Measurements from ENCODE around the gene PRLHR.

The PRLHR gene

GRCh38 chr10:118569882-118570252 lies 25.6 kb downstream of the PRLHR start:
- TF ChIP-seq SPI1 (IDR thresholded peaks at IDR 0.05; ENCODE audit: borderline replicate concordance, low read depth), result no peak
- TF ChIP-seq, protein P1, sequence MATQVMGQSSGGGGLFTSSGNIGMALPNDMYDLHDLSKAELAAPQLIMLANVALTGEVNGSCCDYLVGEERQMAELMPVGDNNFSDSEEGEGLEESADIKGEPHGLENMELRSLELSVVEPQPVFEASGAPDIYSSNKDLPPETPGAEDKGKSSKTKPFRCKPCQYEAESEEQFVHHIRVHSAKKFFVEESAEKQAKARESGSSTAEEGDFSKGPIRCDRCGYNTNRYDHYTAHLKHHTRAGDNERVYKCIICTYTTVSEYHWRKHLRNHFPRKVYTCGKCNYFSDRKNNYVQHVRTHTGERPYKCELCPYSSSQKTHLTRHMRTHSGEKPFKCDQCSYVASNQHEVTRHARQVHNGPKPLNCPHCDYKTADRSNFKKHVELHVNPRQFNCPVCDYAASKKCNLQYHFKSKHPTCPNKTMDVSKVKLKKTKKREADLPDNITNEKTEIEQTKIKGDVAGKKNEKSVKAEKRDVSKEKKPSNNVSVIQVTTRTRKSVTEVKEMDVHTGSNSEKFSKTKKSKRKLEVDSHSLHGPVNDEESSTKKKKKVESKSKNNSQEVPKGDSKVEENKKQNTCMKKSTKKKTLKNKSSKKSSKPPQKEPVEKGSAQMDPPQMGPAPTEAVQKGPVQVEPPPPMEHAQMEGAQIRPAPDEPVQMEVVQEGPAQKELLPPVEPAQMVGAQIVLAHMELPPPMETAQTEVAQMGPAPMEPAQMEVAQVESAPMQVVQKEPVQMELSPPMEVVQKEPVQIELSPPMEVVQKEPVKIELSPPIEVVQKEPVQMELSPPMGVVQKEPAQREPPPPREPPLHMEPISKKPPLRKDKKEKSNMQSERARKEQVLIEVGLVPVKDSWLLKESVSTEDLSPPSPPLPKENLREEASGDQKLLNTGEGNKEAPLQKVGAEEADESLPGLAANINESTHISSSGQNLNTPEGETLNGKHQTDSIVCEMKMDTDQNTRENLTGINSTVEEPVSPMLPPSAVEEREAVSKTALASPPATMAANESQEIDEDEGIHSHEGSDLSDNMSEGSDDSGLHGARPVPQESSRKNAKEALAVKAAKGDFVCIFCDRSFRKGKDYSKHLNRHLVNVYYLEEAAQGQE (IDR thresholded peaks at IDR 0.05; ENCODE audit: insufficient replicate concordance, low read depth), result no peak
- TF ChIP-seq POLR2AphosphoS5 (IDR thresholded peaks at IDR 0.05; ENCODE audit: low read depth), result no peak
- no peak for TF ChIP-seq CTCF (IDR thresholded peaks at IDR 0.05; ENCODE audit: insufficient read depth, low read length)
- TF ChIP-seq GABPA (IDR thresholded peaks at IDR 0.05; ENCODE audit: low read depth), result no peak
- H3K4me3 ChIP-seq (replicated peaks; ENCODE audit: insufficient read depth, low read length), result no peak overlapping the region
- H3K27me3 ChIP-seq (ENCODE audit: insufficient read depth, poor library complexity, severe bottlenecking), result no peaks in the 10 kb centered on the region
- H3K27ac ChIP-seq (replicated peaks), result no peak overlapping the region
- no peak for DNase-seq (ENCODE audit: low read depth in 1 of 2, low spot score in 1 of 2)

- no peak for DNase-seq (ENCODE audit: low read depth in 1 of 2, low spot score in 1 of 2)
- Histone ChIP-seq H3K27me3 (ENCODE audit: insufficient read depth, poor library complexity, severe bottlenecking) (no peaks in the 10 kb centered on the region), H3K27ac (replicated peaks) (no peak overlapping the region), H3K4me3 (replicated peaks; ENCODE audit: insufficient read depth, low read length) (no peak overlapping the region)
- TF ChIP-seq CTCF (IDR thresholded peaks at IDR 0.05; ENCODE audit: insufficient read depth, low read length), result no peak
- TF ChIP-seq, protein P1 (IDR thresholded peaks at IDR 0.05; ENCODE audit: insufficient replicate concordance, low read depth), result peak; percentile 46
These were observed 26.1 kb downstream of the PRLHR start for GRCh38 chr10:118569241-118569881.

GRCh38 chr10:118568327-118568848 lies 27.1 kb downstream of the PRLHR start:
- Histone ChIP-seq H3K27ac (replicated peaks) (no peak overlapping the region), H3K27me3 (ENCODE audit: insufficient read depth, poor library complexity, severe bottlenecking) (no peaks in the 10 kb centered on the region), H3K4me3 (replicated peaks; ENCODE audit: insufficient read depth, low read length) (no peak overlapping the region)
- peak in 1 of 2 experiments; percentile 49 for DNase-seq (ENCODE audit: low read depth in 1 of 2, low spot score in 1 of 2)
- no peak for TF ChIP-seq CTCF (IDR thresholded peaks at IDR 0.05; ENCODE audit: insufficient read depth, low read length)
- TF ChIP-seq GABPA (IDR thresholded peaks at IDR 0.05; ENCODE audit: low read depth), result no peak
- TF ChIP-seq, protein P1 (IDR thresholded peaks at IDR 0.05; ENCODE audit: insufficient replicate concordance, low read depth), result no peak
- no peak for TF ChIP-seq POLR2AphosphoS5 (IDR thresholded peaks at IDR 0.05; ENCODE audit: low read depth)
- no peak for TF ChIP-seq SPI1 (IDR thresholded peaks at IDR 0.05; ENCODE audit: borderline replicate concordance, low read depth)
